ENCODE results near the gene SMARCD3.
A peak's percentile ranks its signal among the peaks of the same experiment; 100 is the strongest.

Gene SMARCD3

DNA sequence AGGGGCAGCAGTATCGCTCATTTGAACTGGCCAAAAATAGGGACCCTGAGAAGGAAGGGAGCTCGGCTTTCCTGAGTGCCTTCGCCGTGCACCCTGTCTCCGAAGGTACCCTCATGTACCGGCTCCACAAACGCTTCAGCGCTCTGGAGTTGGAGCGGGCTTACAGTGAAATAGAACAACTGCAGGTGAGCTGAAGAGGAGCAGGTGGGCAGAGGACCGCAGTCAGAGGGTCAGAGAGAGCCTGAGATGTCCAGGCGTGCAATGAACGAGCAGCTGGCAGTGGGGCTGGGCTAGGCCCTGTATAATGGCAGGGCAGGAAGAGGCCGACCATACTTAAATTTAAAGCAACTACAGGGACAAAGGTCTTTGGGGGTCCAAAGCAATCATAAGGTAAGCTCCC, 12.1 kb downstream of the SMARCD3 start:
- DNase-seq (ENCODE audit: low read depth) = no peak

DNA sequence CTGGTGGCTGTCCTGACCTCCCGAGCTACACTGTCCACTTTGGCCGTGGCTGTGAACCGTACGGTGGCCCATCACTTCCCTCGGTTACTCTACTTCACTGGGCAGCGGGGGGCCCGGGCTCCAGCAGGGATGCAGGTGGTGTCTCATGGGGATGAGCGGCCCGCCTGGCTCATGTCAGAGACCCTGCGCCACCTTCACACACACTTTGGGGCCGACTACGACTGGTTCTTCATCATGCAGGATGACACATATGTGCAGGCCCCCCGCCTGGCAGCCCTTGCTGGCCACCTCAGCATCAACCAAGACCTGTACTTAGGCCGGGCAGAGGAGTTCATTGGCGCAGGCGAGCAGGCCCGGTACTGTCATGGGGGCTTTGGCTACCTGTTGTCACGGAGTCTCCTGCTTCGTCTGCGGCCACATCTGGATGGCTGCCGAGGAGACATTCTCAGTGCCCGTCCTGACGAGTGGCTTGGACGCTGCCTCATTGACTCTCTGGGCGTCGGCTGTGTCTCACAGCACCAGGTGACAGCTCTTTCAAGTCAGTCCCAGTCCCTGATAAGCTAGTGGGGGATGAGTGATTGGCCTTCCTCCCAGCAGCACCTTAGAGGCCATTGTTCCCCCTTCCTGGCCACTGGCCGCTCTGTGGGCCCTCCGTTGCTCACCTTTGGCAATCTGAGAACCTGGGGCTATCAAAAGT, 13.3 kb downstream of the SMARCD3 start:
- no peak for DNase-seq (ENCODE audit: low read depth)

DNA sequence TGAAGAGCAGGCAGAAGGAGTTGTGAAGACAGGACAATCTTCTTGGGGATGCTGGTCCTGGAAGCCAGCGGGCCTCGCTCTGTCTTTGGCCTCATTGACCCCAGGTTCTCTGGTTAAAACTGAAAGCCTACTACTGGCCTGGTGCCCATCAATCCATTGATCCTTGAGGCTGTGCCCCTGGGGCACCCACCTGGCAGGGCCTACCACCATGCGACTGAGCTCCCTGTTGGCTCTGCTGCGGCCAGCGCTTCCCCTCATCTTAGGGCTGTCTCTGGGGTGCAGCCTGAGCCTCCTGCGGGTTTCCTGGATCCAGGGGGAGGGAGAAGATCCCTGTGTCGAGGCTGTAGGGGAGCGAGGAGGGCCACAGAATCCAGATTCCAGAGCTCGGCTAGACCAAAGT, 14.7 kb downstream of the SMARCD3 start:
- DNase-seq (ENCODE audit: low read depth) = no peak

- DNase-seq (ENCODE audit: low read depth) = peak; percentile 91
These were observed 15.4 kb downstream of the SMARCD3 start for GRCh38 chr7:151232917-151233701.

DNA sequence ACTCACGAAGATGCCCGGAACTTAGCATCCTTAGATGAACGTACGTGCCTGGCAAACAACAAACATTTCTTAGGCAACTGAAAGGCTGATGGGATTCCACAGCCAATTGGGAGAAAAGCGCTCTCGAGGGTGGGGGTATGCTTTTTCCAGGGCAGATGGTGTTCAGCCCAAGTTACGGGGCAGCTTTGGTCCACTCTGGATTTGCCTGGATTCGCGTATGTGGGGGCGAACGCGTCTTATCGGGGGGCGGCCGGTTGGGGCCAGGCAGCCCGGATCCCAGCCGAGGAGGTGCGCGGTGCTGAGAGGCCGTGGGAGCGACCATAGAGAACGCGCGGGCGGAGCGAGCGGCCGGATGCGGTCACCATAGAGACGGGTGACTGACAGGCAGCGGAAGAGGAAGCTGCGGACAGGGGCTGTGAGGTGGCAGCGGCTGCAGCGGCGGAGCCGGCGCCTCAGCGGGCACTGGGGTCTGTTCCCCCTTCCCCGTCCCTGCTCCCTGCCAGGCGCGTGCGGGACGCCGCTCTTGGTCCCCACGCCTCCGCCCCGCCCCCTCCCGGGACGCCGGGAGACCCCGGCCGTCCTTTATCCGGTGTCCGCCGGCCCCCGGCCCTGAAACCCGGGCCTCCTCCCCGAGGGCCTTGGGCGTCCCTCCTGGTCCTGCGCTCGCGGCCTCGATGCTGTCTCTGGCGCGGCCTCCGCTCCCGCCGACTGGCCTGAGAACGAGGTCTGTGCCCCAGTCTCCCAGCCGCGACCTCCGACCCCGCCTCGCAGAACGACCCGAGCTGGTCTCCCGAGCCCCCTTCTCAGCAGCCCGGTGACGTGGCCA, 16.2 kb downstream of the SMARCD3 start, which contains the start of gene CHPF2:
Gene CHPF2, plus strand, starts transcription at position 393 of the 826 bp plus-strand sequence. CDS start 1,529 bp downstream, outside the sequence.
- DNase-seq (ENCODE audit: low read depth) = peak; percentile 90

DNA sequence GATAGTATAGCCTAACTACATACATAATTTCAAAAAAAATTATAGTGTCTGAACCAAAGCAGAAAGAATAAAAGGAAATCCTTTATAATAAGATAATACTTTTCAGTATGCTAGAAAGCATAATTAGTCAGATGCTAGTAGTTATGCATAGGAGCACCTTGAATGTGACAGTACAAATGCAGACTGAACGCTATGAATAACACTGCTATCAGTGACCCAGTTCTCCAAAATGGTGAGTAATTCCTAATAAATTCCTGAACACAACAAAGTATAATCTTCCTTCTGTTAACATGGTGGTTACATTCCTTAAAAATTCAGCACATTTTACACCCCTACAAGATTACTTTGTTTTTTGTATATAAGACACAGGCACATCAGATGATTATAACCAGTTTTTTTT, 17.4 kb downstream of the SMARCD3 start:
- DNase-seq (ENCODE audit: low read depth) = no peak

GRCh38 chr7:151229249-151229648, 19.2 kb downstream of the SMARCD3 start:
- no peak for DNase-seq (ENCODE audit: low read depth)

DNA sequence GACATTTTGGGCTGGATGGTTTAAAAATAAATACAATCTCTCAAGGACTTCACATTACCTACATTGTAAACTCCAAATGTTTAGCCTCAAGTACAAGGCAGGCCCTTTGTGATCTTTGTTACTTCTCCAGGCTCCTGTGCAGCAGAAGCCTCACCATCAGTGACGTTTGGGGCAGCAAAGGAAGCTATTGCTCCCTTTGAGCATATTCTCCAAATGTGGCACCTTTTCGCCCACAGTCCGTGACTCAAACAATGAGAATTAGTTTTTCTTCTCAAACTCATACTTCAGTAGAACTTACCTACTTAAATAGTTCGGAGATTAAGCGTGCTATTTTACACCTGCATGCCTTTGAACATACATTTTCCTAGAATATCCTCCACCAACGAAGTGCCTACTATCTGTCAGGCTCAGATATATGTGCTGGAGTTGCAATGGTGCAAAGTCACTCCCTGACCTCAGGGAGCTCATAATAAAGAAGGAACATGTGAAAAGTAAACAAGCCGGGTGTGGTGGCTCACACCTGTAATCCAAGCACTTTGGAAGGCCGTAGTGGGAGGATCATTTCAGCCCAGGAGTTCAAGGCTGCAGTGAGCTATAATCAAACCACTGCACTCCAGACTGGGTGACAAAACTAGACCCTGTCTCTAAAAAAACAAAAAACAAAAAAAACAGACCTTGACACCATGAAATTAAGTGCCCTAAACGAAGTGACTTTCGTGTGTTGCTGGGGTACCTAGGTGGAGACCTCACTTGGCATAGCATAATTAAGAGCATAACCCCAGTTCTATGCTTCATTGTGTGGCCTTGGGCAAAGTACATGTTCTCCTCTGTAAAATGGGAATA, 20.2 kb downstream of the SMARCD3 start:
- no peak for DNase-seq (ENCODE audit: low read depth)

DNA sequence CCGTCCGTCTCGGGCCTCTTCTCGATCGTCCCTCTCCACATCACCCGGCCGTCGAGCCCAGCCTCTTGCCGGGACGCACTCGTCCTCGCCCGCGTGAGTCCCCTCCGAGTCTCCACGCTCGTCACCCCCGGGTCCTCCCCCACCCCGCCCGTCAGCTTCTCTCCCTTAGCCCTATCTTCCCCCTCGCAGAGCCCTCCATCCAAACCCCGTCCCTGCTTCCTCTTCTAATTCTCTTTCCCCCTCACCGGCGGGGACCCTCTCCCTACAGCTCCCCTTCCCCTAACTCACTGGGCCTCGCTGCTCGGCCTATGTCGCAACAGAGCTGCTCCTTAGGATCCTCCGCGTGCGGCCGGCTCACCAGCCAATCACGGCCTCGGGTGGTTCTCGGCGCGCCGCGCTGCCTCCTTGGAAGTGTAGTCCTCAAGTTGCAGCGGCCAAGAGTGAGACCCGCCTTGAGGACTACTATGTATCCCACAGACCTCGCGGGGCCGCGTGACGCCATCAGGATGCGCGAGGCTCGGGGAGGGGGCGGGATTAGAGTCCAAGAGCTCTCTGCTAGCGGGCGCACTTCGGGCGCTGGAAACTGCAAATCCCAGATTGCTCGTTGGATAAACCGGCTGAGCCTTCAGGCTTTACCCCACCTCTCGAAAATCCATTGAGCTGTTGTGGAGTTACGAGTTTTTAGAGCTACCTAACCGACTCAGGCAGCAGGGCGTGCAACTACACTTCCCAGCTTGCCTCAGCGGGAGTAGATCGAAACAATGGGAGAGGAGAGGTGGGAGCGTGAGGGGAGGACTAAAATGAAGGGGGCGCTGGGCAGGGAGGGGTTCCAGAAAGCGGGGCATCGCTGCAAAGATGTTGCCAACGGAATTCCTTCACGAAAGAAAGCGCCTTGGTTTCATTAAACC, 21.4 kb downstream of the SMARCD3 start, which contains the start of gene ABCF2:
Gene ABCF2, minus strand, starts transcription at position 331 of the 908 bp plus-strand sequence. CDS start 747 bp downstream, outside the sequence.
- peak; percentile 100 for DNase-seq (ENCODE audit: low read depth)

DNA sequence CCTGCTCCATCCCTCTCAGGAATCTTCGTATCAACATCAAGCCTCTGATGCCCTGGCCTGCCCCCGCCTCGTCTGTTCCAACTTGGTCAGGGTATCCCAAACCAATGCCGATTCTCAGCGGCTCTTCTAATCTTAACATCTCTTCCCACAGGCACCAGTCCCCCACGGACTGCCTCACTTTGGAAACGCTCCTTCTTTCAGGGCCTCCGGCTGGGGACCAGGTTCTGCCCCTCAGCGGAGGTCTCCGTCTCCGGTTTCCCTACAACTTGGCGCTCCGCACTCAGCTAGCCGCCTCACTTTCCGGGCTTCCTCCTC, 22.0 kb downstream of the SMARCD3 start:
- no peak for DNase-seq (ENCODE audit: low read depth)

- peak; percentile 47 for DNase-seq (ENCODE audit: low read depth)
These were observed 22.5 kb downstream of the SMARCD3 start for GRCh38 chr7:151225948-151226510.

DNA sequence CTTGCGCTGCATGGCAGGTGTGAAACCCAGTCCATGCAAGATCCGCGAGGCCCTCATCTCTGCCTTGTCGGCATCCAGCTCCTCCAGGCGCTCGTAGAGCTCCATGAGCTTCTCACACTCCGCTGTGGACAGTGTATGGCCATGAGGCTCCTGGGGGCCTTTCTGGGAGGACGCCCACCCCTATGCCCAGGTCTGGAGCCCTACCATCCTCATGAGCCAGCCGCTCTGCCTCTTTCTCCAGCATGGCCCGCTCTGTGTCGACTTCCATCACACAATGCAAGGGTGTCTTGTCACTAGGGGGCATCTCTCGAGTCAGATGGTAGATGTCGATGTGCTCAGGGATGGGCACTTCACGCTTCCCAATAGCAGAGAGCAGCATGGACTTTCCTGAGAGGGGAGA, 24.8 kb downstream of the SMARCD3 start:
- no peak for DNase-seq (ENCODE audit: low read depth)

- no peak for DNase-seq (ENCODE audit: low read depth)
These were observed 30.3 kb downstream of the SMARCD3 start for GRCh38 chr7:151218170-151218569.

- no peak for DNase-seq (ENCODE audit: low read depth)
These were observed 33.1 kb downstream of the SMARCD3 start for GRCh38 chr7:151215396-151215795.

GRCh38 chr7:151213826-151214225, 34.7 kb downstream of the SMARCD3 start:
- no peak for DNase-seq (ENCODE audit: low read depth)

GRCh38 chr7:151212626-151213025, 35.9 kb downstream of the SMARCD3 start:
- no peak for DNase-seq (ENCODE audit: low read depth)

DNA sequence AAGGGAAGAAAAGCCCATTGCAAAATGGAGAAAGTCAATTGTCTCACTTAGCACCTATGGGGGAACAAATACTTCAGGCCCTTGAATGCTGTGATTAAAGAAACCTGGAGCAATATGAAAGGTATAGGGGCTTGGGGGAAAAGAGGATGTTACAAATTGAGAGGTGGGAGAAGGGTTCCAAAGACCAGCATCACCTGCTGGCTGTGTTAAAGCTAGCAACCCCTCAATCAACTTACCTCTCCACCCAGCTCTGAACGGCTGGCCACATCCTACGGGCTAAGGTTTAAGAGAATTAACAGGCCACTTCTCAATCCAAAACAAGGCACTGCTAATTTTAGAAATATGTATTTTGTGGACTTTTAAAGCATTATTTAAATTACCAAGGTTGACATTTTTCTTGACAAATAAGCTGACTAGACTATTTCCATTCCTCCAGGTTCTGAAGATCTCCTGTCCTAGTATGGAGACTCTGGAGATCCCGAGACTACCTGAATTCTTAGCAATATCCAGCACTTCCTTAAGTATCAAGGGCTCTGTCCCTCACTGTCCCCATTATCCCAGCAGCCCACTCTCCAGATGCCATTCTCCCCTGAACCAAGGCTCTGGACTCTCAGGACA, 37.2 kb downstream of the SMARCD3 start:
- no peak for DNase-seq (ENCODE audit: low read depth)

DNA sequence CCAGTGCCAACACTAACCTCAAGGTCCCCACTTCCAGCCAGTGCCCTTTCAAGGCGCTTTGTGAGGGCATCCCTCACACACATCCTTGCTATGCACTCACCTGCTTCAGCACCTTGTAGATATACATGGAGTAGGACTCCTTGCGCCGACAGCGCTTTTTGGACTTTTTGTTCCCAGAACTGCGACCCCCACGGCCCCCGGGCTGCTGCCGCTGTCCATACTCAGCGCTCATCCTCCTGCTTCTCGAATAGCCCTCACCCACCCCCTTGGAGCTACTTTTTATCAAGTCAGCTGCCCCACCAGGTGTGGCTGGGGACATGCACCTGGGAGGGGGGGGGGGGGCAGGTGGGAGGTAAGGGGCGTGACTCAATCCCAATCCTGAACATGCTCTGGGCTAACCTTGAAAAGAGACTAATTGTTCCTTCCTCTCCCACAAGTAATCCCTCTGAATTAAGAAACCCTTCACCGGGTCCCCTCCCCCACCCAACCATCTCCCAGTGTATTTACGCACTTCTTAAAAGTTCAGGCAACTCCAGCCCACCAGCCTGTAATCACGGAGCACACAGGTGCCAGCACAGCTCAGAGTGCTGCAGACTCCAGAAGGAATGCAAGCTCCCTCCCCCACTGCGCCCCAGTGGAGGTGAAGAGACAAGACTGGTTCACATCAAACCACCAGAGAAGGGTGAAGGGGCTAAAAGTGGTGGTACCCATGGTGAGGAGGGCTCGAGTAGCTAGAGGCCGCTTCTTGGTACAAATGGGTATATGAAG, 38.2 kb downstream of the SMARCD3 start, which contains the start of gene H2BK1:
Gene H2BK1, minus strand, starts transcription at position 402 of the 768 bp plus-strand sequence. Its CDS starts 170 bp downstream, at position 232.
- DNase-seq (ENCODE audit: low read depth) = no peak

DNA sequence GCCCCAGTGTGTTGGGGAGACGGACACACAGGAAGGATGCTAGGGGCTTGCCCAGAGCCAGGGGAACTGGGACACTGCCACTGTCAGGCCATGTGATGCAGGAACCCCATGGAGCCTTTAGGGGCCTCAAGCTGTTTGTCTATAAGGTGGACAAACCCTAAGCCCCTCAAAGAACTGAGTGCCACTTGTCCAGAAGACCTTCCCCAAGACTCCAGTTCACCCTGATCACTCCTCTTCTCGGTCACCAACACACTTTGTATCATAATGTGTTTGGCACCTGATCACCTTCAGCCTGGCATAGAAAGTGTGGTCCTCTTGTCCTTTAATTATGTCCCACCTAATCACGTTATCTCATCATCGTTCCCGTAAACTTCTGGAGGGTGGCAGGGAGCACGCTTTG, 38.9 kb downstream of the SMARCD3 start:
- no peak for DNase-seq (ENCODE audit: low read depth)
